ENCODE data around the gene PAM. TPM values are rescaled to one million over a fixed set of nuclear protein-coding genes. Genes with fewer than 3 reads are reported as not detected.

PAM gene
- total and polyA plus RNA-seq, 2 of the 8 experiments (the other 6 are each of a cell fraction or from before 2014, with no cell fraction given), result 30.4 to 67.8 TPM

GRCh38 chr5:103013933-103014552, 258.9 kb downstream of the PAM start:
- Histone ChIP-seq H3K4ac (replicated peaks; ENCODE audit: insufficient read length, low read depth, low read length) (no peak overlapping the region), H3K23me2 (ENCODE audit: low read depth, low read length) (peaks cover 2% of the 10 kb centered on the region; the same call in 1 of the 2 replicates), H3K27ac (ENCODE audit: low read depth, low read length) (no peak overlapping the region), H3K36me3 (ENCODE audit: control insufficient read depth in 2 of 4, insufficient read depth in 4 of 4, low read length in 3 of 4) (no peaks in the 10 kb centered on the region; a peak in 1 of 8 replicates), H4K5ac (ENCODE audit: insufficient read length, low read depth, low read length) (no peak overlapping the region), H2AK5ac (ENCODE audit: low read depth, low read length) (no peak overlapping the region), H2BK15ac (ENCODE audit: low read length) (no peak overlapping the region), H3K4me1 (replicated peaks in 1 of 4; ENCODE audit: control insufficient read depth in 3 of 4, insufficient read depth in 4 of 4, low read length in 3 of 4) (no peaks in the 10 kb centered on the region), H3K56ac (replicated peaks; ENCODE audit: insufficient read length, low read depth, low read length) (no peak overlapping the region), H2BK120ac (replicated peaks; ENCODE audit: low read depth, low read length) (no peak overlapping the region), H2AFZ (ENCODE audit: low read length) (no peak overlapping the region), H3K18ac (ENCODE audit: extremely low read depth, low read length) (no peak overlapping the region), H3K4me3 (ENCODE audit: extremely low read depth in 1 of 4, insufficient read depth in 2 of 4, low read depth in 3 of 4, low read length in 4 of 4) (no peak overlapping the region), H3K14ac (ENCODE audit: insufficient read length) (no peak overlapping the region), H3K23ac (ENCODE audit: insufficient read length) (no peak overlapping the region), H2BK20ac (ENCODE audit: low read length) (no peak overlapping the region), H3K9ac (replicated peaks in 1 of 4; ENCODE audit: extremely low read depth in 1 of 4, low read depth in 3 of 4, low read length in 3 of 4) (no peak overlapping the region), H4K20me1 (replicated peaks in 1 of 2; ENCODE audit: control insufficient read depth in 1 of 2, insufficient read depth in 2 of 2, low read length in 2 of 2) (no peaks in the 10 kb centered on the region), H3K79me2 (ENCODE audit: control insufficient read depth in 1 of 2, insufficient read depth in 2 of 2, low read length in 2 of 2) (no peaks in the 10 kb centered on the region), H4K8ac (ENCODE audit: extremely low read depth, insufficient read depth, low read length) (no peak overlapping the region), H2BK12ac (ENCODE audit: low read depth, low read length) (no peak overlapping the region), H3K9me3 (ENCODE audit: insufficient read depth in 2 of 2, low read depth in 1 of 2, low read length in 1 of 2) (no peaks in the 10 kb centered on the region), H3K4me2 (ENCODE audit: insufficient read depth in 1 of 2, low read depth in 2 of 2, low read length in 2 of 2) (no peak overlapping the region), H3K27me3 (replicated peaks in 1 of 4; ENCODE audit: control insufficient read depth in 3 of 4, extremely low read depth in 1 of 4, insufficient read depth in 3 of 4, low read length in 3 of 4) (no peaks in the 10 kb centered on the region), H2BK5ac (ENCODE audit: low read depth, low read length) (no peak overlapping the region), H4K91ac (replicated peaks; ENCODE audit: insufficient read length, low read length) (no peak overlapping the region), H3K79me1 (ENCODE audit: low read depth, low read length) (no peaks in the 10 kb centered on the region)
- 90% methylated on average over 1 of the region's 1 CpG; no CpG with 5 or more reads in 1 of the 2 experiments for WGBS, 2 experiments (ENCODE audit: extremely low coverage in 1 of 2, insufficient coverage in 1 of 2, insufficient read length in 1 of 2, insufficient replicate concordance in 2 of 2, low coverage in 1 of 2, low lambda C conversion rate in 2 of 2, missing lambda C conversion rate in 1 of 2)
- TF ChIP-seq CTBP2 (IDR thresholded peaks at IDR 0.05; ENCODE audit: borderline replicate concordance, insufficient read depth, insufficient read length, low read length) (no peak), POU5F1 (IDR thresholded peaks at IDR 0.05; ENCODE audit: low read depth, low read length) (no peak), MAFK (IDR thresholded peaks at IDR 0.05; ENCODE audit: low read depth, low read length) (no peak), FOSL1 (IDR thresholded peaks at IDR 0.05; ENCODE audit: insufficient read depth, low read depth, low read length) (no peak), TAF1 (IDR thresholded peaks at IDR 0.05; ENCODE audit: low read depth, low read length) (no peak), CREB1 (IDR thresholded peaks at IDR 0.05) (no peak), RXRA (IDR thresholded peaks at IDR 0.05; ENCODE audit: insufficient read depth, low read depth, low read length) (no peak), EGR1 (IDR thresholded peaks at IDR 0.05; ENCODE audit: borderline replicate concordance, low read depth, low read length) (no peak), YY1 (IDR thresholded peaks at IDR 0.05; ENCODE audit: low read depth, low read length) (no peak), USF2 (IDR thresholded peaks at IDR 0.05; ENCODE audit: low read length) (no peak), TBP (IDR thresholded peaks at IDR 0.05; ENCODE audit: low read depth, low read length) (no peak), TEAD4 (IDR thresholded peaks at IDR 0.05; ENCODE audit: low read depth, low read length) (no peak)
- ChIA-PET POLR2A (ENCODE audit: partially characterized antibody) (no interaction called here), CTCF (ENCODE audit: partially characterized antibody) (no interaction called here)
- FAIRE-seq (no peak), DNase-seq (ENCODE audit: low read depth in 1 of 2, low spot score in 2 of 2) (no peak)

Data from H1 (cell line).